H1 (cell line): ENCODE results near the gene SEZ6. TPM values are rescaled to one million over a fixed set of nuclear protein-coding genes. Genes with fewer than 3 reads are reported as not detected.

Experiments
- POLR2AphosphoS5 ChIP-seq: IDR thresholded peaks from 2 replicates; pipeline ENCODE4 v1.6.1; 2011; ENCODE audit warnings: low read depth, low read length
- polyA plus RNA-seq, 7 experiments: library from polyadenylated mRNA; depleted of rRNA in 3 of 7; stranded (reverse) in 5 of 7; unstranded in 2 of 7; fragments of >200 nt in 5 of 7; fragments of 200-250 nt in 2 of 7; gene quantifications; 1 replicate in 5 of 7; 2 replicates in 1 of 7; 4 replicates in 1 of 7; pipeline versions ENCODE4 v1.2.1 to v1.2.3, GENCODE V29; 2011 to 2013; ENCODE audit warnings: missing spikeins in 2 of 7, mixed read lengths in 2 of 7
- total RNA-seq: library from RNA; stranded (reverse); fragmentation: NEBNext Ultra II Directional; extraction: Animal tissue kit (Norgen Biotek cat#: 25700); gene quantifications from 2 replicates; pipeline ENCODE4 v1.2.1, GENCODE V29; 2021
- TF ChIP-seq, protein P1 (sequence below): fragments of 300-600 bp; sonication (generic); IDR thresholded peaks from 2 replicates; pipeline ENCODE4 v1.7.1; 2012; ENCODE audit warnings: low read length, moderate library complexity, mild to moderate bottlenecking, inconsistent platforms; ENCODE audit not compliant: insufficient replicate concordance

Gene SEZ6
- total and polyA plus RNA-seq, 2 of the 8 experiments (the other 6 are each of a cell fraction or from before 2014, with no cell fraction given) = 6.9 to 16.1 TPM

DNA sequence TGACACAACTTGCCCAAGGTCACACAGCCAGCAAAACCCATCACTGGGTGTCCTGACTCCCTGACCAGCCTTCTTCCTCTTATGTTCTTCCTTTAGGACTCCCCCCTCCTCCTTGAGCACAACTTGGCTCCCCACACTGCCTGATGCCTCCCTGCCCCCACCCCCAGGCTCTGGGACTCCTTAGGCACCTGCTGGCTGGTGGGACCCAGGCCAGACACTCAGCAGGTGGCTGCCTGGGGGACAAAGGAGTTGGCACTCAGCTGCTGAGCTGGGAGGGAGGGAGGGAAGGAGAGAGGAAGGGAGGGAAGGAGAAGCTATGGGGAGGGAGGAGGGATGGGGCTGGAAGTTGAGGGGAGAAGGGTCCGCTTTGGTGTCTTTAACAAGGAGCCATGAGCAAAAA is 8.0 kb downstream of the SEZ6 start (continued):
- TF ChIP-seq, protein P1, sequence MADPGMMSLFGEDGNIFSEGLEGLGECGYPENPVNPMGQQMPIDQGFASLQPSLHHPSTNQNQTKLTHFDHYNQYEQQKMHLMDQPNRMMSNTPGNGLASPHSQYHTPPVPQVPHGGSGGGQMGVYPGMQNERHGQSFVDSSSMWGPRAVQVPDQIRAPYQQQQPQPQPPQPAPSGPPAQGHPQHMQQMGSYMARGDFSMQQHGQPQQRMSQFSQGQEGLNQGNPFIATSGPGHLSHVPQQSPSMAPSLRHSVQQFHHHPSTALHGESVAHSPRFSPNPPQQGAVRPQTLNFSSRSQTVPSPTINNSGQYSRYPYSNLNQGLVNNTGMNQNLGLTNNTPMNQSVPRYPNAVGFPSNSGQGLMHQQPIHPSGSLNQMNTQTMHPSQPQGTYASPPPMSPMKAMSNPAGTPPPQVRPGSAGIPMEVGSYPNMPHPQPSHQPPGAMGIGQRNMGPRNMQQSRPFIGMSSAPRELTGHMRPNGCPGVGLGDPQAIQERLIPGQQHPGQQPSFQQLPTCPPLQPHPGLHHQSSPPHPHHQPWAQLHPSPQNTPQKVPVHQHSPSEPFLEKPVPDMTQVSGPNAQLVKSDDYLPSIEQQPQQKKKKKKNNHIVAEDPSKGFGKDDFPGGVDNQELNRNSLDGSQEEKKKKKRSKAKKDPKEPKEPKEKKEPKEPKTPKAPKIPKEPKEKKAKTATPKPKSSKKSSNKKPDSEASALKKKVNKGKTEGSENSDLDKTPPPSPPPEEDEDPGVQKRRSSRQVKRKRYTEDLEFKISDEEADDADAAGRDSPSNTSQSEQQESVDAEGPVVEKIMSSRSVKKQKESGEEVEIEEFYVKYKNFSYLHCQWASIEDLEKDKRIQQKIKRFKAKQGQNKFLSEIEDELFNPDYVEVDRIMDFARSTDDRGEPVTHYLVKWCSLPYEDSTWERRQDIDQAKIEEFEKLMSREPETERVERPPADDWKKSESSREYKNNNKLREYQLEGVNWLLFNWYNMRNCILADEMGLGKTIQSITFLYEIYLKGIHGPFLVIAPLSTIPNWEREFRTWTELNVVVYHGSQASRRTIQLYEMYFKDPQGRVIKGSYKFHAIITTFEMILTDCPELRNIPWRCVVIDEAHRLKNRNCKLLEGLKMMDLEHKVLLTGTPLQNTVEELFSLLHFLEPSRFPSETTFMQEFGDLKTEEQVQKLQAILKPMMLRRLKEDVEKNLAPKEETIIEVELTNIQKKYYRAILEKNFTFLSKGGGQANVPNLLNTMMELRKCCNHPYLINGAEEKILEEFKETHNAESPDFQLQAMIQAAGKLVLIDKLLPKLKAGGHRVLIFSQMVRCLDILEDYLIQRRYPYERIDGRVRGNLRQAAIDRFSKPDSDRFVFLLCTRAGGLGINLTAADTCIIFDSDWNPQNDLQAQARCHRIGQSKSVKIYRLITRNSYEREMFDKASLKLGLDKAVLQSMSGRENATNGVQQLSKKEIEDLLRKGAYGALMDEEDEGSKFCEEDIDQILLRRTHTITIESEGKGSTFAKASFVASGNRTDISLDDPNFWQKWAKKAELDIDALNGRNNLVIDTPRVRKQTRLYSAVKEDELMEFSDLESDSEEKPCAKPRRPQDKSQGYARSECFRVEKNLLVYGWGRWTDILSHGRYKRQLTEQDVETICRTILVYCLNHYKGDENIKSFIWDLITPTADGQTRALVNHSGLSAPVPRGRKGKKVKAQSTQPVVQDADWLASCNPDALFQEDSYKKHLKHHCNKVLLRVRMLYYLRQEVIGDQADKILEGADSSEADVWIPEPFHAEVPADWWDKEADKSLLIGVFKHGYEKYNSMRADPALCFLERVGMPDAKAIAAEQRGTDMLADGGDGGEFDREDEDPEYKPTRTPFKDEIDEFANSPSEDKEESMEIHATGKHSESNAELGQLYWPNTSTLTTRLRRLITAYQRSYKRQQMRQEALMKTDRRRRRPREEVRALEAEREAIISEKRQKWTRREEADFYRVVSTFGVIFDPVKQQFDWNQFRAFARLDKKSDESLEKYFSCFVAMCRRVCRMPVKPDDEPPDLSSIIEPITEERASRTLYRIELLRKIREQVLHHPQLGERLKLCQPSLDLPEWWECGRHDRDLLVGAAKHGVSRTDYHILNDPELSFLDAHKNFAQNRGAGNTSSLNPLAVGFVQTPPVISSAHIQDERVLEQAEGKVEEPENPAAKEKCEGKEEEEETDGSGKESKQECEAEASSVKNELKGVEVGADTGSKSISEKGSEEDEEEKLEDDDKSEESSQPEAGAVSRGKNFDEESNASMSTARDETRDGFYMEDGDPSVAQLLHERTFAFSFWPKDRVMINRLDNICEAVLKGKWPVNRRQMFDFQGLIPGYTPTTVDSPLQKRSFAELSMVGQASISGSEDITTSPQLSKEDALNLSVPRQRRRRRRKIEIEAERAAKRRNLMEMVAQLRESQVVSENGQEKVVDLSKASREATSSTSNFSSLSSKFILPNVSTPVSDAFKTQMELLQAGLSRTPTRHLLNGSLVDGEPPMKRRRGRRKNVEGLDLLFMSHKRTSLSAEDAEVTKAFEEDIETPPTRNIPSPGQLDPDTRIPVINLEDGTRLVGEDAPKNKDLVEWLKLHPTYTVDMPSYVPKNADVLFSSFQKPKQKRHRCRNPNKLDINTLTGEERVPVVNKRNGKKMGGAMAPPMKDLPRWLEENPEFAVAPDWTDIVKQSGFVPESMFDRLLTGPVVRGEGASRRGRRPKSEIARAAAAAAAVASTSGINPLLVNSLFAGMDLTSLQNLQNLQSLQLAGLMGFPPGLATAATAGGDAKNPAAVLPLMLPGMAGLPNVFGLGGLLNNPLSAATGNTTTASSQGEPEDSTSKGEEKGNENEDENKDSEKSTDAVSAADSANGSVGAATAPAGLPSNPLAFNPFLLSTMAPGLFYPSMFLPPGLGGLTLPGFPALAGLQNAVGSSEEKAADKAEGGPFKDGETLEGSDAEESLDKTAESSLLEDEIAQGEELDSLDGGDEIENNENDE = no peak
- TF ChIP-seq POLR2AphosphoS5 = no peak
